Right lobe of liver (tissue), 4 donors: ENCODE results near the gene ACTN2.

ENCODE experiments used
- POLR2A ChIP-seq: fragments of 450-650 bp; IDR thresholded peaks from one replicate; pipeline ENCODE4 v1.6.1; 2017; ENCODE audit warnings: antibody characterized with exemption, mild to moderate bottlenecking
- TF ChIP-seq, protein P1 (sequence below), 4 donors: fragments of 200-600 bp in 3 of 4; fragments of 450-650 bp in 1 of 4; IDR thresholded peaks; one replicate each; pipeline versions ENCODE4 v1.5.1 to v1.8.0; 2016 to 2022; ENCODE audit warnings: antibody characterized with exemption in 4 of 4, mild to moderate bottlenecking in 2 of 4
- donor health status: DM: no; HTN: no; CAD: no.
- donor health status: DM: no; HTN: no; CAD: no.
- donor health status: DM: no; HTN: yes; CAD: no.

- no peak for TF ChIP-seq POLR2A
- TF ChIP-seq, protein P1, sequence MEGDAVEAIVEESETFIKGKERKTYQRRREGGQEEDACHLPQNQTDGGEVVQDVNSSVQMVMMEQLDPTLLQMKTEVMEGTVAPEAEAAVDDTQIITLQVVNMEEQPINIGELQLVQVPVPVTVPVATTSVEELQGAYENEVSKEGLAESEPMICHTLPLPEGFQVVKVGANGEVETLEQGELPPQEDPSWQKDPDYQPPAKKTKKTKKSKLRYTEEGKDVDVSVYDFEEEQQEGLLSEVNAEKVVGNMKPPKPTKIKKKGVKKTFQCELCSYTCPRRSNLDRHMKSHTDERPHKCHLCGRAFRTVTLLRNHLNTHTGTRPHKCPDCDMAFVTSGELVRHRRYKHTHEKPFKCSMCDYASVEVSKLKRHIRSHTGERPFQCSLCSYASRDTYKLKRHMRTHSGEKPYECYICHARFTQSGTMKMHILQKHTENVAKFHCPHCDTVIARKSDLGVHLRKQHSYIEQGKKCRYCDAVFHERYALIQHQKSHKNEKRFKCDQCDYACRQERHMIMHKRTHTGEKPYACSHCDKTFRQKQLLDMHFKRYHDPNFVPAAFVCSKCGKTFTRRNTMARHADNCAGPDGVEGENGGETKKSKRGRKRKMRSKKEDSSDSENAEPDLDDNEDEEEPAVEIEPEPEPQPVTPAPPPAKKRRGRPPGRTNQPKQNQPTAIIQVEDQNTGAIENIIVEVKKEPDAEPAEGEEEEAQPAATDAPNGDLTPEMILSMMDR (IDR thresholded peaks at IDR 0.05): no peak
Observed at GRCh38 chr1:236639686-236640085, 46.6 kb upstream of the ACTN2 start.
